ENCODE data around the gene FRMD3.
"Not testable (repeated sequence)": the region's sequence is repeated elsewhere in the genome, so short reads cannot be mapped to it uniquely, and the experiment has no call there.

FRMD3 gene

DNA sequence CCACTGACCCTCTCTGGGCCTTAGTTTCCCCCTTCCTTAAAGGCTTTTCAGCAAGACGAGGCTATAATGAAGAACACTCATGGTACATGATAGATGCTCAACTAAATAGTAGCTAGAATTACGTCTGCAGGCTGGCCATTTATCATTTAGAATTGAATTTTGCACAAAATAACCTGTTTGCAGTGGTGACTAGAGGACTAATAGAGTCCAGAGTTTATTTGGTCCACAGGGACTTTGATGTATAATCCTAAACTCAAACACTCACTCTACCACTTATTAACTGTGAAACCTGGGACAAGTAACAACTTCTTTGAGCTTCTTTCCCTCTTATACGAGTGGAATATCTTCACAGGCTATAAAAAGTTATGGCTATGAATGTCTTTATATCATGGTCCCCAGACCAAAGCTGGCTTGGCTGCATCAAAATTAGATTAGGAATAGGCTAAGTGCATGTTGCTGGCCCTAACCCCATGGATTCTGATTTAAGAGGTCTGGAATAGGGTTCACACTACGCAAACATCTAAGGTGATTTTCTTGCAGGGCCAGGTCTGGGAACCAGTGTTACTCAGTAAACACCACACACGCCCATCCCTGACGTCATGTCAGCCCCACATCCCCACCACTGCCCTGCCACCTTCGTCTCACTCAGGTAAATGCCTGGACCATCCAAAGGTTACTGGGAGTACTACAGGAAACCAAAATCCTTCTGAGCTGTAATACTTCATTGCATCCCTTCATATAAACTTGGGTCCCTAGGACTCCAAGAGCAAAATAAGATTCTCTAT is 150.6 kb downstream of the FRMD3 start:
- in situ Hi-C loops (cut with HindIII; ENCODE audit: low pct_unique_long_range_greater_than_20kb, low sequenced_read_pairs) = no loop called here
- no peak for TF ChIP-seq JUND (IDR thresholded peaks at IDR 0.05; ENCODE audit: low read depth)
- DNase-seq (ENCODE audit: low read depth in 1 of 2, low spot score in 1 of 2) = no peak

DNA sequence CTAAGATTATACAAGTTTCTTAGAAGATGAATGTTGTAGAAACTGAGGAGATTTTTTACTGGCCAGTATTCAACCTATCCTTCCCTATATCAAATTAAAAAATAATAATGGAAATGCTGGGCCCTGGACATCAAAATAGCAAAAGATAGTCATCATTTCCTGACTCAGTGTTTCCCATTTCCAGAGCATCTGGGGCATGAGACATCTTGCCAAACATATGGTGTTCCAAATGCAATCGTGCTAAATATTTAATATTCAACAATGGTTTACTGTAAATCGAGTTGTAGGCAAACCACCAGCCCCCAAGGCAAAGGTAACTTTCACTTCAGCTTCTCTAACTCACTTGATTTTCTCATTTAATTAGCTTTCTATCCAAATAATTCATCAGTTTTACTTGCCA is 152.9 kb downstream of the FRMD3 start:
- no peak for TF ChIP-seq JUND (IDR thresholded peaks at IDR 0.05; ENCODE audit: low read depth)
- DNase-seq (ENCODE audit: low read depth in 1 of 2, low spot score in 1 of 2) = no peak

DNA sequence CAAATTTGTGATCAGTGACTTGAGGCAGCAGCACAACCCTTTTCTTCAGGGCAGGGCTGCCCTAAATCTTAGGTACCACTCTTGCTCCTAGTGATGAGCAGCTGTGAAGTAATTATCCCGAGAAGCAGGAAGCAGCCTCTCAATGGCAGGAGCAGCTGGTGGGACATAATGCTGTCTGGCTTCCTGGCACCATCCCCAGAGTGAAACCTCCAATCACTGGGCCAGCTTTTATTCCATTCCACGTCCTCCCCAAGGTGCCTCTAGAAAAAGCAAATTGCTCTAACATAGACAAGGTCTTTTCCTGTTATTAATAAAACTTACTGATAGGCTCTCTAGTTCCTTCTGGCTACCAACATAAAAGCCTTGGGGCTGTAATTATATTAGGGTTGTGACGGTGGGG is 154.0 kb downstream of the FRMD3 start:
- TF ChIP-seq JUND (IDR thresholded peaks at IDR 0.05; ENCODE audit: low read depth) = no peak
- in situ Hi-C loops (cut with HindIII; ENCODE audit: low pct_unique_long_range_greater_than_20kb, low sequenced_read_pairs) = no loop called here
- DNase-seq (ENCODE audit: low read depth in 1 of 2, low spot score in 1 of 2) = no peak

More for the DNA sequence above, 152.9 kb downstream of the FRMD3 start:
- in situ Hi-C loops (cut with HindIII; ENCODE audit: low pct_unique_long_range_greater_than_20kb, low sequenced_read_pairs) = no loop called here

GRCh38 chr9:83383034-83383433 is 155.2 kb downstream of the FRMD3 start:
- in situ Hi-C loops (cut with HindIII; ENCODE audit: low pct_unique_long_range_greater_than_20kb, low sequenced_read_pairs) = no loop called here
- TF ChIP-seq JUND (IDR thresholded peaks at IDR 0.05; ENCODE audit: low read depth) = no peak
- DNase-seq (ENCODE audit: low read depth in 1 of 2, low spot score in 1 of 2) = no peak

GRCh38 chr9:83382421-83382820 is 155.8 kb downstream of the FRMD3 start:
- in situ Hi-C loops (cut with HindIII; ENCODE audit: low pct_unique_long_range_greater_than_20kb, low sequenced_read_pairs) = no loop called here
- DNase-seq (ENCODE audit: low read depth in 1 of 2, low spot score in 1 of 2) = peak in 1 of 2 experiments; percentile 26
- no peak for TF ChIP-seq JUND (IDR thresholded peaks at IDR 0.05; ENCODE audit: low read depth)

- TF ChIP-seq JUND (IDR thresholded peaks at IDR 0.05; ENCODE audit: low read depth) = no peak
- in situ Hi-C loops (cut with HindIII; ENCODE audit: low pct_unique_long_range_greater_than_20kb, low sequenced_read_pairs) = no loop called here
- DNase-seq (ENCODE audit: low read depth in 1 of 2, low spot score in 1 of 2) = no peak
Observed at GRCh38 chr9:83379045-83379444, 159.2 kb downstream of the FRMD3 start.

- no peak for TF ChIP-seq JUND (IDR thresholded peaks at IDR 0.05; ENCODE audit: low read depth)
- DNase-seq (ENCODE audit: low read depth in 1 of 2, low spot score in 1 of 2) = no peak
- in situ Hi-C loops (cut with HindIII; ENCODE audit: low pct_unique_long_range_greater_than_20kb, low sequenced_read_pairs) = no loop called here
Observed at GRCh38 chr9:83372957-83373356, 165.2 kb downstream of the FRMD3 start.

DNA sequence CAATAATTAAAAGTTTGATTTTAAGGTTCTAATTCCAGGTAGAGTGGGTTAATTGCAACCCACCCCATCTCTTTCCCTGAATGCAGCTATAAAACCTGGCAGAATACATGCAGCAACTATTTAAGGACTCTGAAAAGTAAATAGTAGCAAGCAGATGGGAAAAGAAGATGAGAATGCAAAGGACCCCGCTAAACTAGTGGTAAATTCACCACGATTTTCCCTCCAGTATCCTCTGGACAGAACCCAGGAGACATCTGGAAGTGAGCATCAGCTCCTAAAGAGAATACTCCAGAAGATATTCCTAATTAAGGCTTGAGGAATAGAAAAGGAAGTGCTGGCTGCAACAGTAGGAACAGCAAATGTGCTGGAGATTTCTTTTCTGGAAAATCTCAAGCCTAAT is 170.9 kb downstream of the FRMD3 start:
- in situ Hi-C loops (cut with HindIII; ENCODE audit: low pct_unique_long_range_greater_than_20kb, low sequenced_read_pairs) = no loop called here
- no peak for DNase-seq (ENCODE audit: low read depth in 1 of 2, low spot score in 1 of 2)
- no peak for TF ChIP-seq JUND (IDR thresholded peaks at IDR 0.05; ENCODE audit: low read depth)

GRCh38 chr9:83362341-83362995 is 175.7 kb downstream of the FRMD3 start:
- TF ChIP-seq JUND (IDR thresholded peaks at IDR 0.05; ENCODE audit: low read depth) = no peak
- DNase-seq (ENCODE audit: low read depth in 1 of 2, low spot score in 1 of 2) = no peak
- in situ Hi-C loops (cut with HindIII; ENCODE audit: low pct_unique_long_range_greater_than_20kb, low sequenced_read_pairs) = no loop called here

GRCh38 chr9:83359039-83359438 is 179.2 kb downstream of the FRMD3 start:
- no peak for TF ChIP-seq JUND (IDR thresholded peaks at IDR 0.05; ENCODE audit: low read depth)
- in situ Hi-C loops (cut with HindIII; ENCODE audit: low pct_unique_long_range_greater_than_20kb, low sequenced_read_pairs) = no loop called here
- DNase-seq (ENCODE audit: low read depth in 1 of 2, low spot score in 1 of 2) = no peak

DNA sequence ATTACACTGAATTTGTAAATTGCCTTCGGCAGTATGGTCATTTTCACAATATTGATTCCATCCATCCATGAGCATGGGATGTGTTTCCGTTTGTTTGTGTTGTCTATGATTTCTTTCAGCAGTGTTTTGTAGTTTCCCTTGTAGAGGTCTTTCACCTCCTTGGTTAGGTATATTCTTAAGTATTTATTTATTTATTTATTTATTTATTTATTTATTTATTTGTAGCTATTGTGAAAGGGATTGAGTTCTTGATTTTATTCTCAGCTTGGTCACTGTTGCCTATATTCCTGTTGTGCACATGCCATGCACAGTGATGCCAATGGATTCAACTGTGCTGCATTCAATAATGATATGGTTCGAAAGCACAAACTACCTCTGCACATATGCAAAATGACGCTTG is 179.7 kb downstream of the FRMD3 start:
- DNase-seq (ENCODE audit: low read depth in 1 of 2, low spot score in 1 of 2); in situ Hi-C loops (cut with HindIII; ENCODE audit: low pct_unique_long_range_greater_than_20kb, low sequenced_read_pairs): not testable (repeated sequence)

DNA sequence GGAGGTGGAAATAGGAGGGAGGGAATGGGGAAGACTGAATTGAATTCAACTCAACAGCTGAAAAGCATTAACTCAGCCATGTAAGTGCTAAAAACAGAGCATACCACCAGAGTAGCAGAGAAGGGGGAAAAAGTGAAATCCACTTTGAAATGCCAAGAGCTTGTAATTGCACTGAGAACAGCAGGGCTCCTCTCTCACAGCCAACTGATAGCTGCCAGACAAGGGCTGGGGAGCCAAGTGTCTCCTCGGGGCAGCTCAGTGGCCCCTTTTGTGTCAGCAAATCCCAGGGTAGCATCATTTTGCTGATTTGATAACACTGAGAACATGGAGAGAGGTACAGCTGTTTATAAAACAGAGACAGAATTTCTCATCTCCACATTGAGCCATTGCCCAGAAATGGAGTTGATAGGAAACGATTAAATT is 182.5 kb downstream of the FRMD3 start:
- no peak for TF ChIP-seq JUND (IDR thresholded peaks at IDR 0.05; ENCODE audit: low read depth)
- in situ Hi-C loops (cut with HindIII; ENCODE audit: low pct_unique_long_range_greater_than_20kb, low sequenced_read_pairs) = no loop called here
- DNase-seq (ENCODE audit: low read depth in 1 of 2, low spot score in 1 of 2) = no peak

DNA sequence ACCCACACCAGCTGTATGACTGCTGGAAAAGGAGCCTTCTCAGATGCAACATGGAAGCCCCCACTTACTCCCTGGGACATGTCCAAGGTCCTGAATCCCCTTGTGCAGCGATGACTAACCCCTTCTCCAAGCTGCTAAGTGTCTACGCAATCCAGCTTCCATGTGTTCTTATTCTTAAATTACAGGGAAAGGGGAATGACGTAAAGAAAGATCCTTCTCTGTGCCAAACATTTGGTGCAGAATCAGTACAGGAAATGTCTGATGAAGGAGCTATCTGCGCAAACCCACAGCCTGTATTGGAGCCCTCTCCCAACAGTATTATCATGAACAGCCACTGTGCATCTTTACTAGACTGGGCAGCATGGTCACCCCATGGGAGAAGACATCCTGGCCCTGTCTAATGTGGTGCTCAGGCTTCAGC is 183.2 kb downstream of the FRMD3 start:
- TF ChIP-seq JUND (IDR thresholded peaks at IDR 0.05; ENCODE audit: low read depth) = no peak
- DNase-seq (ENCODE audit: low read depth in 1 of 2, low spot score in 1 of 2) = peak in 1 of 2 experiments; percentile 5
- in situ Hi-C loops (cut with HindIII; ENCODE audit: low pct_unique_long_range_greater_than_20kb, low sequenced_read_pairs) = no loop called here

Data from T47D (cell line).